Stimulated activated CD8-positive, alpha-beta memory T cell treated with anti-CD3 and anti-CD28 coated beads, Interleukin-12 subunit alpha, Interleukin-12 subunit beta, amount 100 ng/mL, for 4 hours (primary cell): ENCODE results near the gene POLR3K.
"Not testable (repeated sequence)": the region's sequence is repeated elsewhere in the genome, so short reads cannot be mapped to it uniquely, and the experiment has no call there.

Source experiments
- DNase-seq: peaks from one replicate; pipeline ENCODE4 v3.0.0-alpha.2; 2020; ENCODE audit warnings: low read depth

Gene POLR3K

GRCh38 chr16:42691-43090 is 10.7 kb downstream of the POLR3K start:
- DNase-seq = no peak

GRCh38 chr16:42069-42457 is 11.3 kb downstream of the POLR3K start:
- no peak for DNase-seq

- no peak for DNase-seq
Observed at GRCh38 chr16:41439-42068, 11.9 kb downstream of the POLR3K start.

GRCh38 chr16:38941-39892 is 14.2 kb downstream of the POLR3K start:
- peak; percentile 22 for DNase-seq

- not testable (repeated sequence) for DNase-seq
Observed at GRCh38 chr16:38206-38605, 15.2 kb downstream of the POLR3K start.

- no peak for DNase-seq
Observed at GRCh38 chr16:37511-37910, 15.9 kb downstream of the POLR3K start.

- no peak for DNase-seq
Observed at GRCh38 chr16:36336-36984, 16.9 kb downstream of the POLR3K start.

GRCh38 chr16:35678-36305 is 17.6 kb downstream of the POLR3K start:
- no peak for DNase-seq

GRCh38 chr16:35011-35677 is 18.3 kb downstream of the POLR3K start:
- DNase-seq = no peak

- no peak for DNase-seq
Observed at GRCh38 chr16:34648-34987, 18.8 kb downstream of the POLR3K start.

GRCh38 chr16:33877-34647 is 19.3 kb downstream of the POLR3K start:
- no peak for DNase-seq

GRCh38 chr16:33154-33876 is 20.1 kb downstream of the POLR3K start:
- DNase-seq = not testable (repeated sequence)

GRCh38 chr16:30627-31026 is 22.8 kb downstream of the POLR3K start:
- DNase-seq = not testable (repeated sequence)

GRCh38 chr16:25926-26348 is 27.5 kb downstream of the POLR3K start:
- DNase-seq = not testable (repeated sequence)

- DNase-seq = not testable (repeated sequence)
Observed at GRCh38 chr16:24151-24550, 29.3 kb downstream of the POLR3K start.

GRCh38 chr16:20886-21285 is 32.5 kb downstream of the POLR3K start:
- DNase-seq = not testable (repeated sequence)

- DNase-seq = not testable (repeated sequence)
Observed at GRCh38 chr16:17062-17765, 36.2 kb downstream of the POLR3K start.

GRCh38 chr16:10772-11171 is 42.6 kb downstream of the POLR3K start:
- peak; percentile 67 for DNase-seq

GRCh38 chr16:9903-10665 is 43.3 kb downstream of the POLR3K start:
- DNase-seq = no peak
